Dermis lymphatic vessel endothelial cell (primary cell): ENCODE data around the gene PRM1. TPM values are rescaled to one million over a fixed set of nuclear protein-coding genes. Genes with fewer than 3 reads are reported as not detected.

Experiments
- total RNA-seq: library from RNA; depleted of rRNA; stranded (reverse); fragments of >200 nt; gene quantifications from 2 replicates; pipeline ENCODE4 v1.2.1, GENCODE V29; 2014

PRM1 gene
- total RNA-seq, result not detected in 2 replicates

GRCh38 chr16:11280616-11281522, at the start of gene PRM1:
Gene PRM1 (minus strand): TSS chr16:11281330. CDS start chr16:11281238, 92 bp downstream.

DNA sequence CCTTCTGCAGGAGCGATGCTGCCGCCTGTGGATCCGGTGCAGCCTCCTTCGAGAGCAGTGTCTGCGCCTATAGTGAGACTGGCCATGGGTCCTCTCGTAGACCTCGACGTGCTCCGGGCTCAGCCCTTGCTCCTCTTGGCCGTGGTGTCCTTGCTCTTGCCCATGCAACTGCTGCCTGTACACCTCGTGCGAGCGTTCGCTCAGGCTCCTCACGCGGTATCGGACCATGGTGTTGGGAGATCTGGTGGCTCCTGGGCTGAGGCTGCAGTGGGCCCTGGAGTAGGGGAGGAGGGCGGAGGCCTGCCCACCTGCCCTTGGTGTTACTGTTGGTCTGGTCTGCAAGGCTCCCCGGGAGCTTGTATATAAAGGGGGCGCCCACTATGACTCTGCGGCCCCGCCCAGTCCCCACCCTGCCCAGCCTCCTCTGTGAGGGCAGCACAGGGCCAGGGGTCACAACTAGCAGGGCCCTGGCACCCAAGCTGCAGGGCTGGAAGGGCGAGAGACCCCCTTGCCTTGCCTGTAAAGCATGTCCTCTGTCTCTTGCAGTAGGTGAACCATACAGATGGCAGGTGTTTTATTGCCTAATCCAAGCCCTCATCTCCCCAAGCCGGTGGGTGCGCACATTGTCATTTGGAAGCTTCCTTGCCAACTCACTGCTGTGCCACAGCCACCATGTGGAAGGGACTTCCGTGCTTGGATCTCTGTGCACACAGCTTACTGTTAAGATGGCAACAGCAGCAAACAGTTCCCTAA, 4.8 kb downstream of the PRM1 start, which contains the start of gene PRM2:
Gene PRM2, minus strand, starts transcription at position 338 of the 753 bp plus-strand sequence. Its CDS starts 110 bp downstream, at position 228.

DNA sequence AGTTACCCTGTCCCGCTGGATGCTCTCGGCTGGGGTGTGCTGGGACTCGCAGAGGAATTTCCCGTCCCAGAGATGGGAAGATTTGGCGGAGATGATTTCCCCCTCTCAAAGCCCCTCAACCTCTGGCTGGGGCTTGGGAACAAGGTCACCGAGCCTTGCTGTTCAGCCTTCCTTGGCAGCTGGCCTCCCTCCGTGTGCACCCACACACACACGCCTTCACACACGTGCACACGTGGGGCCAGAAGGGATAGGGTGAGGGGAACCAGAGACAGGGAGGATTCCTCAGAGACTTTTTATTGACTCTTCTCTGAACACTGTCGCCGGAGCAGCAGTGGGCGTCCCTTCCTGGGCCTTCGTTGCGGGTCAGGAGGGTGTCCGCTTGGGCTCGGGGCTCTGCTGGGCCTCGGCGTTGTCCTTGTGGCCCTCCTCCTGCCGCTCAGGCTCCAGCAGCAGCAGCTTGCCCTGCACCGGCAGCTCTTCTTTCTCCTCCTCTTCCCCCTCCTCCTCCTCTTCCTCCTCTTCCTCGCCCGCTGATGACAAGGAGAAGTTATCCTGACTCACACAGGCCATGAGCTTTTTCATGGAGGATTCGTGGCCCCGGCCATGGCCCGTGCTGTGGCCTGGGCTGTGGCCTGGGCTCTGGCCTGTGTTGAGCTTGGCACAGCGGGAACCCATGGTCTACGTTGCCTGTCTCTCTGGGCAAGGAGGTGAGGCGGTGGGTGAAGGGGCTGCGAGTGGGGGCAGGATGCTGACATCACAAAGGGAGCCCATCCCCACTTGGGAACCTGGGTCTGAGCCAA, 8.0 kb downstream of the PRM1 start, which contains the start of gene PRM3:
Gene PRM3, minus strand, starts transcription at position 709 of the 800 bp plus-strand sequence. Its CDS starts 34 bp downstream, at position 675.

DNA sequence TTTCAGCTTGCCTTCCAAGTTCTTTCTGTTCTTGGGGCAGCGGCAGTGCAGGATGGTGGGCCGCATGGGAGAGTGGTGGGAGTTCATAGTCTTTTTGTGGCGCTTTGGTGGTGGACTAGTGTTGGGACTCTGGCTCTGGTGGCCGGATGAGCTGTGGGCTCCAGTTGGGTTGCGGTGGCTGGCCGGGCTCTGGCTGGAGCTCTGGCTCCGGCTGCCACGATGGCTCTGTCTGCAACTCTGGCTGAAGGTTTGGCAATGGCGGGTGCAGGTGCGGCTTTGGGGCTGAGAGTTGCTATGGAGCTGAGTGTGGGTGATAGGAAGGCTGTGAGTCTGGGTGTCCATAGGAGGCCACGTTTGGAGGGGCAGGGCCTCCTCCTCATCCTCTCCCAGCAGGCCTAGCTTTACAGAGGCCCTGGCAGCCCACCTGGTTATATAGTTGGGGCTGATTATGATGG, 12.2 kb downstream of the PRM1 start, which contains the start of gene TNP2:
Gene TNP2, minus strand, starts transcription at position 405 of the 455 bp plus-strand sequence. Its CDS starts 63 bp downstream, at position 342.

DNA sequence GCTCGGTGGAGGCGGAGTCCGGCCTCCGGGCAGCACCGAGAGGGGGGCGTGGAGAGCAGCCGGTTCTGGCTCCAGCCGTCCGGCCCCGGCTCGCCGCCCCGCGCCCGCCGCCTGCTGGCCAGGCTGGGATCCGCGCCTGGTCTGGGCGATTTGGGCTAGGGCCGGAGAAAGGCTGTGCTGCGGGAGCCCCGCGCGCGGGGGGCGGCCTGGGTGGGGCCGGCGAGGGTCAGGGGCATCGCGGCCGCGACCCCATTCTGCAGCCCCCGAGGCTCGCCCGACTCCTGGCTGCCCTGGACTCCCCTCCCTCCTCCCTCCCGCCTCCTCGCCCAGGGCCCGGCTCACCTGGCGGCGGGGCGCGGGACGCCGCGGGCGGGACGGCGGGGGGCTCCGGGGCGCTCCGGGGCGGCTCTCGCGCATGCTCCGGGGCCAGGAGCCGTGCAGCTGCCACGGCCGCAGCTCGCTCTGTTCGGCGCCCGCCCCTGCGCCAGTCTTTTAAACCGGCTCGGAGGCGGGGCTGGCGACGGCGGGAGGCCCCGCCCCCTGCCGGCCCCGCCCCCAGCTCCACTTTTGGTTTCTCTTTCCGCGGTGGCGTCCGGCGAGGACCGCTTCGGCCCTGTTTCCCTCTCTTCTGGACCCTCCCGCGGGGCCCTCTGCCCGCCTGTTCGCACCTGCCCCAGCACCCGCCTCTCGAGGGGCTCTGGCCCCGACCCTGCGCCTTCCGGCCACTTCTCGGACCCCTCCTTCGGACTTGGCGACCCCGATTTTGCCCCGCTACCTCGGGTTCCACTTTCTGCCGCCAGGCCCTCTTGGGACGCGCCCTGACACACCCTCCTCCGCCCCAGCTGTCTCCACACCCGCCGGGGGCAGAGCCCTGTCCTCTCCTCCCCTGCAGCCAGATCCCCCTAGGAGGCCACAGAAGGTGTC, 25.1 kb downstream of the PRM1 start, which contains the start of gene SOCS1:
Gene SOCS1, minus strand, starts transcription at position 468 of the 924 bp plus-strand sequence. CDS start 726 bp downstream, outside the sequence.

Other genes with a start within 250 kb of the PRM1 start
- 0.17 and 2.0 TPM in 2 replicates for gene SOCS1, start 25.1 kb downstream of the PRM1 start, total RNA-seq
- gene TNP2, start 12.0 kb downstream of the PRM1 start, total RNA-seq, result not detected in 2 replicates
- gene PRM3, start 7.7 kb downstream of the PRM1 start, total RNA-seq, result not detected in 2 replicates
- not detected in 2 replicates for gene PRM2, start 4.8 kb downstream of the PRM1 start, total RNA-seq
- 1.5 and 2.0 TPM in 2 replicates for gene RMI2, start 64.1 kb upstream of the PRM1 start, total RNA-seq